ENCODE data around the gene ERC2.

The ERC2 gene

GRCh38 chr3:55790596-55791350 is 677.5 kb downstream of the ERC2 start:
- DNase-seq (ENCODE audit: low read depth): no peak

GRCh38 chr3:55789516-55789915 is 678.8 kb downstream of the ERC2 start:
- no peak for DNase-seq (ENCODE audit: low read depth)

GRCh38 chr3:55782807-55783206 is 685.5 kb downstream of the ERC2 start:
- no peak for DNase-seq (ENCODE audit: low read depth)

GRCh38 chr3:55782351-55782750 is 685.9 kb downstream of the ERC2 start:
- no peak for DNase-seq (ENCODE audit: low read depth)

- DNase-seq (ENCODE audit: low read depth): no peak
Observed at GRCh38 chr3:55780913-55781312, 687.4 kb downstream of the ERC2 start.

GRCh38 chr3:55779543-55779942 is 688.7 kb downstream of the ERC2 start:
- DNase-seq (ENCODE audit: low read depth): no peak

- no peak for DNase-seq (ENCODE audit: low read depth)
Observed at GRCh38 chr3:55775366-55776154, 692.7 kb downstream of the ERC2 start.

GRCh38 chr3:55774856-55775255 is 693.4 kb downstream of the ERC2 start:
- no peak for DNase-seq (ENCODE audit: low read depth)

GRCh38 chr3:55771503-55771902 is 696.8 kb downstream of the ERC2 start:
- DNase-seq (ENCODE audit: low read depth): no peak

GRCh38 chr3:55770077-55770476 is 698.2 kb downstream of the ERC2 start:
- no peak for DNase-seq (ENCODE audit: low read depth)

- DNase-seq (ENCODE audit: low read depth): no peak
Observed at GRCh38 chr3:55766753-55767152, 701.5 kb downstream of the ERC2 start.

- no peak for DNase-seq (ENCODE audit: low read depth)
Observed at GRCh38 chr3:55765906-55766701, 702.2 kb downstream of the ERC2 start.

GRCh38 chr3:55765398-55765797 is 702.9 kb downstream of the ERC2 start:
- no peak for DNase-seq (ENCODE audit: low read depth)

- DNase-seq (ENCODE audit: low read depth): no peak
Observed at GRCh38 chr3:55756976-55757375, 711.3 kb downstream of the ERC2 start.

GRCh38 chr3:55755516-55756205 is 712.6 kb downstream of the ERC2 start:
- DNase-seq (ENCODE audit: low read depth): no peak

GRCh38 chr3:55752911-55753310 is 715.4 kb downstream of the ERC2 start:
- no peak for DNase-seq (ENCODE audit: low read depth)

- DNase-seq (ENCODE audit: low read depth): no peak
Observed at GRCh38 chr3:55751730-55752129, 716.5 kb downstream of the ERC2 start.

GRCh38 chr3:55750525-55750924 is 717.7 kb downstream of the ERC2 start:
- DNase-seq (ENCODE audit: low read depth): peak; percentile 85

- no peak for DNase-seq (ENCODE audit: low read depth)
Observed at GRCh38 chr3:55749036-55749435, 719.2 kb downstream of the ERC2 start.

GRCh38 chr3:55746808-55747413 is 721.4 kb downstream of the ERC2 start:
- no peak for DNase-seq (ENCODE audit: low read depth)

- no peak for DNase-seq (ENCODE audit: low read depth)
Observed at GRCh38 chr3:55742832-55743136, 725.5 kb downstream of the ERC2 start.

All from GM04503 (cell line).